Heart left ventricle (tissue), 16 donors: Measurements from ENCODE around the gene WDR12. TPM values are rescaled to one million over a fixed set of nuclear protein-coding genes. Genes with fewer than 3 reads are reported as not detected.
"Not testable (repeated sequence)": the region's sequence is repeated elsewhere in the genome, so short reads cannot be mapped to it uniquely, and the experiment has no call there.

Experiments used
- ATAC-seq, 4 donors: fragments of 200-7000 bp; cut with Tn5 transposase; one replicate each; pipeline ENCODE4 v1.9.1; 2020 to 2022; ENCODE audit warnings: moderate library complexity in 4 of 4, mild to moderate bottlenecking in 3 of 4, moderate number of reproducible peaks in 1 of 4
- DNase-seq, 5 donors: peaks; one replicate each; pipeline ENCODE4 v3.0.0-alpha.2; 2020
- H3K27ac ChIP-seq, 12 donors: fragments of 200-600 bp; sonication (generic) in 4 of 12; one replicate each; pipeline versions ENCODE4 v1.5.0 to v1.8.0; 2016 to 2022; ENCODE audit warnings: mild to moderate bottlenecking in 2 of 12
- H3K27me3 ChIP-seq, 9 donors: fragments of 200-600 bp; sonication (generic) in 2 of 9; one replicate each; pipeline versions ENCODE4 v1.5.1 to v1.8.0; 2016 to 2022; ENCODE audit warnings: mild to moderate bottlenecking in 3 of 9
- H3K36me3 ChIP-seq, 9 donors: fragments of 200-600 bp; sonication (generic) in 2 of 9; one replicate each; pipeline versions ENCODE4 v1.5.0 to v1.8.0; 2018 to 2022; ENCODE audit warnings: mild to moderate bottlenecking in 2 of 9
- H3K4me1 ChIP-seq, 12 donors: fragments of 200-600 bp; sonication (generic) in 4 of 12; one replicate each; pipeline versions ENCODE4 v1.5.0 to v1.8.0; 2016 to 2022; ENCODE audit warnings: mild to moderate bottlenecking in 3 of 12
- H3K4me3 ChIP-seq, 12 donors: fragments of 200-600 bp; sonication (generic) in 4 of 12; one replicate each; pipeline versions ENCODE4 v1.5.0 to v1.8.0; 2017 to 2022; ENCODE audit warnings: mild to moderate bottlenecking in 9 of 12, moderate library complexity in 4 of 12
- H3K9me3 ChIP-seq, 12 donors: fragments of 200-600 bp; sonication (generic) in 4 of 12; one replicate each; pipeline versions ENCODE4 v1.5.0 to v1.8.0; 2016 to 2022; ENCODE audit warnings: mild to moderate bottlenecking in 1 of 12
- CTCF ChIP-seq, 12 donors: fragments of 200-600 bp; sonication (generic) in 4 of 12; IDR thresholded peaks; one replicate each; pipeline versions ENCODE4 v1.5.0 to v1.8.0; 2018 to 2022; ENCODE audit warnings: antibody characterized with exemption in 12 of 12, mild to moderate bottlenecking in 5 of 12
- POLR2A ChIP-seq, 2 donors: fragments of 450-650 bp; IDR thresholded peaks; one replicate each; pipeline ENCODE4 v1.6.1; 2017; ENCODE audit warnings: antibody characterized with exemption in 2 of 2, mild to moderate bottlenecking in 2 of 2, moderate library complexity in 2 of 2
- WGBS, 4 donors: extraction: QIAGEN DNeasy Blood & Tissue Kit in 2 of 4; methylation state at CpG; one replicate each; pipeline versions ENCODE4 v1.1.5 to v1.1.7; 2013 to 2018; 5-methylcytosine and 5-hydroxymethylcytosine counted together
- intact Hi-C, 10 donors: fragments of 100-400 bp; cut with DNase I; formaldehyde crosslinking; loops; one replicate each; pipeline versions ENCODE4 v1.11.1 to v1.14.2; 2022
- polyA plus RNA-seq, 2 donors: library from polyadenylated mRNA; stranded (reverse); fragments of 200-250 nt; gene quantifications; one replicate each; pipeline ENCODE4 v1.2.3, GENCODE V29; 2013
- total RNA-seq, 9 donors: library from RNA; depleted of rRNA in 2 of 9; stranded (reverse); fragments of >200 nt in 2 of 9; fragmentation: NEBNext Ultra II Directional in 3 of 9; extraction: Animal tissue kit (Norgen Biotek cat#: 25700) in 3 of 9; gene quantifications; one replicate each; pipeline versions ENCODE4 v1.1.0 to v1.2.4, GENCODE V29; 2016 to 2023
- donor health status: ischemic (EF 13 %, LVEDD 7.1; RV severe dilation, severe dysfunction).
- donor health status: healthy with polysubstance abuse.
- donor health status: DM: no; HTN: yes; CAD: no.
- donor health status: DM: no; HTN: no; CAD: no.
- donor health status: ischemic (EF 25% LVEDD 6.9; RV normal size, moderate dysfunction).
- donor health status: ischemic (EF 25% LVEDD 5.7; RV mildly dilated, moderate dysfunction).
- donor health status: healthy.
- donor health status: DM: yes; HTN: yes; CAD: no.
- donor health status: ischemic (EF 35%, LVEDD 5.7; RV mildly dilated, moderate dysfunction).
- donor health status: nonischemic (EF 11% LVEDD 7.7; RV severe dilation, severe dysfunction).
- donor health status: DM: yes; HTN: yes; CAD: no.
- donor health status: PGD.
- donor health status: ischemic (EF 29% LVEDD 5.4; RV normal size, mild dysfunction).
- donor health status: nonischemic (EF 23%, LVEDD 6.1; RV moderate dilation, normal function).

Gene WDR12
- total and polyA plus RNA-seq, 11 donors: 12.9 to 56.3 (median 34.0) TPM

DNA sequence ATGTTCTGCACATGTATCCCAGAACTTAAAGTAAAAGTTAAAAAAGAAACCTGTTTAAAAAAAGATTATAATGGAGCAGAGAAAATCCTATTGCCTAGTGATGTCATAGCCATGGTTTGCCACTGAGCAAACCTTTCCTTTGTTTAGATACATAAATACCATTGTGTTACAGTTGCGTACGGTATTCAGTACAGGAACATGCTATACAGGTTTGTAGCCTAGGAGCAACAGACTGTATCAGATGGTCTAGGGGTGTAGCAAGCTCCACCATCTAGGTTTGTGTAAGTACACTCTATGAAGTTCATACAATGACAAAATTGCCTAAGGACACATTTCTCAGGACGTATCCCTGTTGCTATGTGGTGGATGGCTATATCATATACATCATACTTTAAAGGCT, 52.9 kb downstream of the WDR12 start:
- Histone ChIP-seq H3K9me3 (peaks cover 0 to 12% (median 0%) of the 10 kb centered on the region in 12 donors), H3K36me3 (peaks cover 0 to 4% (median 0%) of the 10 kb centered on the region in 9 donors), H3K4me3 (no peak overlapping the region), H3K27ac (no peak overlapping the region), H3K4me1 (no peaks in the 10 kb centered on the region), H3K27me3 (no peaks in the 10 kb centered on the region)
- intact Hi-C loops: no loop called here
- 67 to 98% (median 92%) methylated on average over 3 of the region's 3 CpGs for WGBS, 4 donors
- DNase-seq (no peak), ATAC-seq (no peak)
- no peak for TF ChIP-seq POLR2A (IDR thresholded peaks at IDR 0.05)
- no peak for TF ChIP-seq CTCF (IDR thresholded peaks at IDR 0.05)

DNA sequence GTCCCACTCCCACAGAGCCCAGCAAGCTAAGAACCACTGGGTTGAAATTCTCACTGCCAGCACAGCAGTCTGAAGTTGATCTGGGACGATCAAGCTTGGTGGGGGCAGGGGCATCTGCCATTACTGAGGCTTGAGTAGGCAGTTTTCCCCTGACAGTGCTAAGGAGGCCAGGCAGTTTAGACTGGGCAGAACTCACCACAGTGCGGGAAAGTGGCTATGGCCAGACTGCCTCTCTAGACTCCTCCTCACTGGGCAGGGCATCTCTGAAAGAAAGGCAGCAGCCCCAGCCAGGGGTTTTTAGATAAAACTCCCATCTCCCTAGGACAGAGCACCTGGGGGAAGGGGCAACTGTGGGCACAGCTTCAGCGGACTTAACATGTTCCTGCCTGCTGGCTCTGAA, 62.1 kb downstream of the WDR12 start:
- DNase-seq, ATAC-seq, H3K27ac ChIP-seq, H3K27me3 ChIP-seq, H3K9me3 ChIP-seq, H3K4me1 ChIP-seq, H3K4me3 ChIP-seq, intact Hi-C loops, H3K36me3 ChIP-seq: not testable (repeated sequence)
- 79 to 81% (median 79%) methylated on average over 2 to 3 of the region's 3 CpGs for WGBS, 4 donors

DNA sequence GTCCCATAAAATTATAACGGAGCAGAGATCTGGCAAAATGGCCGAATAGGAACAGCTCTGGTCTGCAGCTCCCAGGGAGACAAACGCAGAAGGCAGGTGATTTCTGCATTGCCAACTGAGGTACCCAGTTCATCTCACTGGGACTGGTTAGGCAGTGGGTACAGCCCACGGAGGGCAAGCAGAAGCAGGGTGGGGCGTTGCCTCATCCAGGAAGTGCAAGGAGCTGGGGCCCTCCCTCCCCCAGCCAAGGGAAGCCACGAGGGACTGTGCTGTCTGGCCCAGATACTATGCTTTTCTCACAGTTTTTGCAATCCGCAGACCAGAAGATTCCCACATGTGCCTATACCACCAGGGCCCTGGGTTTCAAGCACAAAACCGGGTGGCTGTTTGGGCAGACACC, 62.7 kb downstream of the WDR12 start:
- Histone ChIP-seq H3K9me3 (peaks cover 0 to 4% (median 0%) of the 10 kb centered on the region in 12 donors), H3K27me3 (no peaks in the 10 kb centered on the region), H3K36me3 (no peaks in the 10 kb centered on the region), H3K4me1 (peaks cover 0 to 9% (median 0%) of the 10 kb centered on the region in 12 donors), H3K27ac (no peak overlapping the region), H3K4me3 (no peak overlapping the region)
- intact Hi-C loops: no loop called here
- ATAC-seq (peak in 1 of 4 donors; percentile 51), DNase-seq (peak in 1 of 5 donors; percentile 42)
- WGBS, 4 donors: 61 to 74% (median 66%) methylated on average over 6 to 8 of the region's 8 CpGs
- no peak for TF ChIP-seq POLR2A (IDR thresholded peaks at IDR 0.05)
- TF ChIP-seq CTCF (IDR thresholded peaks at IDR 0.05): no peak

- peaks cover 0 to 9% (median 0%) of the 10 kb centered on the region in 12 donors for H3K4me1 ChIP-seq
- peaks cover 0 to 11% (median 4%) of the 10 kb centered on the region in 12 donors for H3K9me3 ChIP-seq
- H3K27me3 ChIP-seq: no peaks in the 10 kb centered on the region
- H3K27ac ChIP-seq: no peak overlapping the region
- intact Hi-C loops: no loop called here
- TF ChIP-seq POLR2A (IDR thresholded peaks at IDR 0.05) (no peak), CTCF (IDR thresholded peaks at IDR 0.05) (no peak)
- peaks cover 0 to 6% (median 0%) of the 10 kb centered on the region in 9 donors for H3K36me3 ChIP-seq
- ATAC-seq (no peak), DNase-seq (no peak)
- no peak overlapping the region for H3K4me3 ChIP-seq
- 85 to 97% (median 93%) methylated on average over 9 of the region's 9 CpGs for WGBS, 4 donors
These were observed 63.6 kb downstream of the WDR12 start for GRCh38 chr2:202847693-202848524.
